22Rv1 (cell line): ENCODE results near the gene SBF2.

Experiments used
- CTCF ChIP-seq: fragments of 450-650 bp; IDR thresholded peaks from 2 replicates; pipeline ENCODE4 v1.5.1; 2017; ENCODE audit warnings: mild to moderate bottlenecking
- ZFX ChIP-seq: fragments of 450-650 bp; IDR thresholded peaks from 2 replicates; pipeline ENCODE4 v1.6.1; 2017; ENCODE audit warnings: antibody characterized with exemption, borderline replicate concordance

- no peak for TF ChIP-seq CTCF
- TF ChIP-seq ZFX = no peak
Observed at GRCh38 chr11:9862981-9863380, 431.0 kb downstream of the SBF2 start.
